Gastroesophageal sphincter (tissue), 3 donors: ENCODE measurements around the gene IFT122.
"Not testable (repeated sequence)": the region's sequence is repeated elsewhere in the genome, so short reads cannot be mapped to it uniquely, and the experiment has no call there.

Source experiments
- CTCF ChIP-seq, 4 experiments: fragments of 200-600 bp in 2 of 4; fragments of 450-650 bp in 2 of 4; sonication (generic) in 1 of 4; IDR thresholded peaks; one replicate each; pipeline ENCODE4 v1.5.1; 2017 to 2019; ENCODE audit warnings: antibody characterized with exemption in 4 of 4, mild to moderate bottlenecking in 2 of 4, moderate library complexity in 2 of 4
- EP300 ChIP-seq: sonication (generic); formaldehyde crosslinking; IDR thresholded peaks from one replicate; pipeline ENCODE4 v1.6.1; 2017; ENCODE audit warnings: antibody characterized with exemption, mild to moderate bottlenecking
- POLR2A ChIP-seq, 2 donors: fragments of 450-650 bp; IDR thresholded peaks; one replicate each; pipeline ENCODE4 v1.6.1; 2017; ENCODE audit warnings: antibody characterized with exemption in 2 of 2, mild to moderate bottlenecking in 2 of 2, moderate library complexity in 1 of 2
- POLR2AphosphoS5 ChIP-seq: sonication (generic); formaldehyde crosslinking; IDR thresholded peaks from one replicate; pipeline ENCODE4 v1.6.1; 2017; ENCODE audit warnings: antibody characterized with exemption

GRCh38 chr3:129495006-129495639 lies 55.1 kb downstream of the IFT122 start:
- TF ChIP-seq CTCF (IDR thresholded peaks at IDR 0.05); EP300; POLR2A (IDR thresholded peaks at IDR 0.05); POLR2AphosphoS5: not testable (repeated sequence)
